Pancreas (tissue), 10 donors: Measurements from ENCODE around the gene RIMS1. TPM values are rescaled to one million over a fixed set of nuclear protein-coding genes. Genes with fewer than 3 reads are reported as not detected.

Source experiments
- ATAC-seq, 4 donors: fragments of 200-7000 bp; cut with Tn5 transposase; one replicate each; pipeline versions ENCODE4 v1.8.0 to v1.9.1; 2020; ENCODE audit warnings: mild to moderate bottlenecking in 4 of 4, moderate library complexity in 4 of 4
- DNase-seq, 6 donors: peaks; one replicate each; pipeline ENCODE4 v3.0.0-alpha.2; 2020
- FAIRE-seq: peaks from 2 replicates; lab custom pipeline; 2012; peaks lifted over from hg19 to GRCh38; lab: Jason Lieb, UNC
- H3K27ac ChIP-seq, 4 donors: fragments of 200-600 bp; sonication (generic); 1 replicate in 3 of 4; 2 replicates in 1 of 4; pipeline versions ENCODE4 v1.5.0 to v1.8.0; 2020
- H3K27me3 ChIP-seq, 4 donors: fragments of 200-600 bp; one replicate each; pipeline ENCODE4 v1.8.0; 2021
- H3K36me3 ChIP-seq, 3 donors: fragments of 200-600 bp; sonication (generic) in 1 of 3; one replicate each; pipeline versions ENCODE4 v1.5.0 to v1.8.0; 2020 to 2021
- H3K4me1 ChIP-seq, 3 donors: fragments of 200-600 bp; one replicate each; pipeline ENCODE4 v1.8.0; 2021
- H3K4me3 ChIP-seq, 4 donors: fragments of 200-600 bp; sonication (generic) in 2 of 4; one replicate each; pipeline versions ENCODE4 v1.5.0 to v1.8.0; 2020 to 2021
- H3K9me3 ChIP-seq, 4 donors: fragments of 200-600 bp; one replicate each; pipeline ENCODE4 v1.8.0; 2021
- CTCF ChIP-seq, 4 donors: fragments of 200-600 bp; sonication (generic) in 3 of 4; IDR thresholded peaks; one replicate each; pipeline versions ENCODE4 v1.5.0 to v1.8.0; 2021; ENCODE audit warnings: antibody characterized with exemption in 4 of 4
- WGBS, 2 donors: extraction: QIAGEN DNeasy Blood & Tissue Kit; methylation state at CpG; one replicate each; pipeline ENCODE4 v1.1.7; 2013; 5-methylcytosine and 5-hydroxymethylcytosine counted together
- intact Hi-C, 3 donors: fragments of 100-400 bp; cut with DNase I; formaldehyde crosslinking; loops; one replicate each; pipeline versions ENCODE4 v1.11.1 to v1.14.2; 2022
- polyA plus RNA-seq, 2 donors: library from polyadenylated mRNA; stranded (reverse); fragments of 200-250 nt; gene quantifications; one replicate each; pipeline ENCODE4 v1.2.3, GENCODE V29; 2013
- total RNA-seq, 6 donors: library from RNA; stranded (reverse); fragmentation: NEBNext Ultra II Directional in 4 of 6; extraction: Animal tissue kit (Norgen Biotek cat#: 25700) in 4 of 6; gene quantifications; one replicate each; pipeline versions ENCODE4 v1.2.1 to v1.2.4, GENCODE V29; 2021 to 2023
- donor health status: healthy with polysubstance abuse.
- donor health status: DM: no; HTN: no; CAD: no; lungs with moderate emphysema.
- donor health status: DM: no; HTN: no; CAD: no.
- donor health status: control.
- donor health status: control.
- donor health status: Bipolar disorder and iron deficiency.
- donor health status: DM: yes; HTN: yes; CAD: no.
- donor health status: DM: no; HTN: no; CAD: no.
- donor health status: DM: no; HTN: no; CAD: no.
- donor health status: DM: yes; HTN: yes; CAD: no.

The RIMS1 gene
- total and polyA plus RNA-seq, 8 donors = 0.12 to 5.7 (median 3.7) TPM

- Histone ChIP-seq H3K9me3 (no peaks in the 10 kb centered on the region), H3K4me3 (no peak overlapping the region), H3K36me3 (no peaks in the 10 kb centered on the region), H3K4me1 (no peaks in the 10 kb centered on the region), H3K27ac (no peak overlapping the region), H3K27me3 (no peaks in the 10 kb centered on the region)
- ATAC-seq (no peak), DNase-seq (no peak), FAIRE-seq (no peak)
- 62 to 70% methylated on average over 3 of the region's 3 CpGs for WGBS, 2 donors
- intact Hi-C loops = no loop called here
- no peak for TF ChIP-seq CTCF (IDR thresholded peaks at IDR 0.05)
Measured at GRCh38 chr6:72371473-72371872, 485.1 kb downstream of the RIMS1 start.

GRCh38 chr6:72374172-72374571 lies 487.8 kb downstream of the RIMS1 start:
- FAIRE-seq (no peak), ATAC-seq (no peak), DNase-seq (no peak)
- TF ChIP-seq CTCF (IDR thresholded peaks at IDR 0.05) = no peak
- Histone ChIP-seq H3K36me3 (no peaks in the 10 kb centered on the region), H3K27ac (no peak overlapping the region), H3K4me1 (no peaks in the 10 kb centered on the region), H3K4me3 (no peak overlapping the region), H3K27me3 (no peaks in the 10 kb centered on the region), H3K9me3 (no peaks in the 10 kb centered on the region)
- intact Hi-C loops = no loop called here
- 92 to 96% methylated on average over 3 of the region's 3 CpGs for WGBS, 2 donors

DNA sequence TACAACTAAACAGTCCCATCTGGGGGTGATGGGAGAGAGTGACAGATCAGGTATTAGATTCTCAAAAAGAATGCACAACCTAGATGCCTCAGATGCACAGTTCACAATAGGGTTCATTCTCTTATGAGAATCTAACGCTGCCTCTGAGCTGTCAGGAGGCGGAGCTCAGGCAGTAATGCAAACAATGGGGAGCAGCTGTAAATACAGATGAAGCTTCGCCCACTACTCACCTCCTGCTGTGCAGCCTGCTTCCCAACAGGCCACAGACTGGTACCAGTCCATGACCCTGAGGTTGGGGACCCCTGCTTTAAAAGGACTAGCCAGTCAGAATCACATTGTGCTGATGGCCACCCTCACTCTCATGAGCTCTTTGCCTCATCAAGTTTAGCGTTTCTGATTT lies 488.5 kb downstream of the RIMS1 start:
- intact Hi-C loops = no loop called here
- FAIRE-seq (no peak), ATAC-seq (no peak), DNase-seq (no peak)
- TF ChIP-seq CTCF (IDR thresholded peaks at IDR 0.05) = no peak
- Histone ChIP-seq H3K4me1 (no peaks in the 10 kb centered on the region), H3K4me3 (no peak overlapping the region), H3K27me3 (no peaks in the 10 kb centered on the region), H3K36me3 (no peaks in the 10 kb centered on the region), H3K27ac (no peak overlapping the region), H3K9me3 (no peaks in the 10 kb centered on the region)
- 61% methylated on average over 4 of the region's 4 CpGs for WGBS, 2 donors

GRCh38 chr6:72376736-72377135 lies 490.4 kb downstream of the RIMS1 start:
- no peak for TF ChIP-seq CTCF (IDR thresholded peaks at IDR 0.05)
- intact Hi-C loops = no loop called here
- DNase-seq (no peak), ATAC-seq (no peak), FAIRE-seq (no peak)
- Histone ChIP-seq H3K4me3 (no peak overlapping the region), H3K27ac (no peak overlapping the region), H3K36me3 (no peaks in the 10 kb centered on the region), H3K4me1 (no peaks in the 10 kb centered on the region), H3K27me3 (no peaks in the 10 kb centered on the region), H3K9me3 (no peaks in the 10 kb centered on the region)
- 85 to 86% methylated on average over 2 of the region's 2 CpGs for WGBS, 2 donors

DNA sequence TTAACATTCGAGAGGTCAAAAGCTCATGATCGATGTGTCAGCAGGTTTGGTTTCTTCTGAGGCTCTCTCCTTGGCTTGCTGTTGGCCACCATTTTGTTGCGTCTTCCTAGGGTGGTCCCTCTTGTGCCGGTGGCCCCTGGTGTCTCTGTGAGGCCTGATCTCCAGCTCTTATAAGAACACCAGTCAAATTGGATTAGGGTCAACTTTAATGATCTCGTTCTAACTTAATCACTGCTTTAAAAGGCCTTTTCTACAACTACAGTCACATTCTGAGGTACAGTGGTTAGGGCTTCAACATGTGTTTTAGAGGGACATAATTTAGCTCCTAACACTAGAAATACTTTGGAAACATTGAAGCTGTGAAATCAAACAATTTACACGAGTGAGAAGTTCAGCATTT lies 494.7 kb downstream of the RIMS1 start:
- no peak overlapping the region for H3K4me3 ChIP-seq
- intact Hi-C loops = no loop called here
- no peak for TF ChIP-seq CTCF (IDR thresholded peaks at IDR 0.05)
- no peaks in the 10 kb centered on the region for H3K9me3 ChIP-seq
- no peaks in the 10 kb centered on the region for H3K27me3 ChIP-seq
- H3K4me1 ChIP-seq = no peaks in the 10 kb centered on the region
- DNase-seq = peak in 1 of 6 donors; percentile 9
- ATAC-seq = no peak
- WGBS, 2 donors = 76 to 77% methylated on average over 6 of the region's 6 CpGs
- no peak for FAIRE-seq
- no peaks in the 10 kb centered on the region for H3K36me3 ChIP-seq
- no peak overlapping the region for H3K27ac ChIP-seq
